Endodermal cell (in vitro differentiated cells): ENCODE data around the gene ZNF883. TPM values are rescaled to one million over a fixed set of nuclear protein-coding genes. Genes with fewer than 3 reads are reported as not detected.
A peak's percentile ranks its signal among the peaks of the same experiment; 100 is the strongest.

ENCODE experiments used
- DNase-seq: peaks from one replicate; pipeline ENCODE4 v3.0.0-alpha.2; 2017
- H3K27ac ChIP-seq: 2 replicates; pipeline ENCODE4 v1.5.1; 2013; ENCODE audit warnings: mild to moderate bottlenecking, low read depth, low read length, moderate library complexity
- H3K27me3 ChIP-seq: 2 replicates; pipeline ENCODE4 v1.6.1; 2013; ENCODE audit warnings: mild to moderate bottlenecking, low read length, moderate library complexity; ENCODE audit not compliant: insufficient read depth, control insufficient read depth, poor library complexity, severe bottlenecking
- H3K36me3 ChIP-seq: 2 replicates; pipeline ENCODE4 v1.7.0; 2013; ENCODE audit warnings: mild to moderate bottlenecking, low read length, moderate library complexity; ENCODE audit not compliant: control insufficient read depth, insufficient read depth
- H3K4me1 ChIP-seq: one replicate; pipeline ENCODE4 v1.7.0; 2013; ENCODE audit warnings: low read length; ENCODE audit not compliant: control insufficient read depth, insufficient read depth
- H3K4me3 ChIP-seq: 2 replicates; pipeline ENCODE4 v1.5.1; 2013; ENCODE audit warnings: mild to moderate bottlenecking, low read length, moderate library complexity
- H3K9ac ChIP-seq: 2 replicates; pipeline ENCODE4 v1.6.1; 2013; ENCODE audit warnings: mild to moderate bottlenecking, low read length, moderate library complexity; ENCODE audit not compliant: poor library complexity, severe bottlenecking; ENCODE audit errors: extremely low read depth
- H3K9me3 ChIP-seq: 2 replicates; pipeline ENCODE4 v1.6.1; 2013; ENCODE audit warnings: mild to moderate bottlenecking, low read length, moderate library complexity; ENCODE audit not compliant: control insufficient read depth
- H3K27ac Mint-ChIP-seq: 2 replicates; pipeline ENCODE4 v1.8.0; 2020; ENCODE audit warnings: mixed read lengths
- H3K27me3 Mint-ChIP-seq: 2 replicates; pipeline ENCODE4 v1.8.0; 2021; ENCODE audit warnings: mild to moderate bottlenecking, mixed read lengths; ENCODE audit not compliant: insufficient read depth
- H3K36me3 Mint-ChIP-seq: 2 replicates; pipeline ENCODE4 v1.8.0; 2020; ENCODE audit warnings: low read depth, mixed read lengths
- H3K4me1 Mint-ChIP-seq: 2 replicates; pipeline ENCODE4 v1.8.0; 2020; ENCODE audit warnings: mixed read lengths
- H3K4me3 Mint-ChIP-seq: 2 replicates; pipeline ENCODE4 v1.8.0; 2020; ENCODE audit warnings: mild to moderate bottlenecking, moderate library complexity, mixed read lengths
- H3K9me3 Mint-ChIP-seq: 2 replicates; pipeline ENCODE4 v1.8.0; 2020; ENCODE audit warnings: mild to moderate bottlenecking, mixed read lengths
- WGBS, 2 experiments: methylation state at CpG; one replicate each; pipeline versions ENCODE4 v1.1.5 to v1.1.7; 2013; ENCODE audit warnings: missing lambda C conversion rate in 2 of 2, mixed read lengths in 1 of 2; ENCODE audit not compliant: insufficient coverage in 1 of 2, insufficient read length in 1 of 2; 5-methylcytosine and 5-hydroxymethylcytosine counted together
- total RNA-seq, 2 donors: library from RNA; stranded (reverse); fragmentation: NEBNext Ultra II Directional in 1 of 2; extraction: Animal tissue kit (Norgen Biotek cat#: 25700) in 1 of 2; gene quantifications; 2 replicates in 1 of 2; 3 replicates in 1 of 2; pipeline ENCODE4 v1.2.1, GENCODE V29; 2021
- TF ChIP-seq, protein P1 (sequence below): fragments of 200-600 bp; sonication (generic); conservative IDR thresholded peaks from 2 replicates; pipeline ENCODE4 v1.5.0; 2021; ENCODE audit warnings: antibody characterized with exemption, mild to moderate bottlenecking

Gene ZNF883
- total RNA-seq, 2 donors from 2014 or later = 13.0 to 16.7 TPM

DNA sequence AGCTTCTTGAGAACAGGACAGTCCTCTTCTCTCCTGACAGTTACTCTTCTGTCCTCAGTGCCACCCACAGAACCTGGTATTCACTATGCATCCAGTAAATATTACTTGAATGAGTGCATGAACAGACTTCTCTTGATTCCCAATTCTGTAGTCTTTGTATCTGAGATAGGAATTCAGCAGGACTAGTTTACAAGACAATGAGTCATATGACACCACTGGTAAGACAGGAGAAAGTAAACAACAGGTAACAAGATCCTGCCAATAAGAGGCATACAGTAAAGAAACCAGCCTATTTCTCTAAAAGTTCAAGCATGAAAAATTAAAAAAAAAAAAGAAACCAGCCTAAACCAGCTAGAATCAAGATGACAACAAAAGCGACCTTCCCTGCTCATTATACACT, 6.2 kb downstream of the ZNF883 start:
- peaks cover 68% of the 10 kb centered on the region for H3K36me3 Mint-ChIP-seq
- H3K4me1 ChIP-seq = no peaks in the 10 kb centered on the region

DNA sequence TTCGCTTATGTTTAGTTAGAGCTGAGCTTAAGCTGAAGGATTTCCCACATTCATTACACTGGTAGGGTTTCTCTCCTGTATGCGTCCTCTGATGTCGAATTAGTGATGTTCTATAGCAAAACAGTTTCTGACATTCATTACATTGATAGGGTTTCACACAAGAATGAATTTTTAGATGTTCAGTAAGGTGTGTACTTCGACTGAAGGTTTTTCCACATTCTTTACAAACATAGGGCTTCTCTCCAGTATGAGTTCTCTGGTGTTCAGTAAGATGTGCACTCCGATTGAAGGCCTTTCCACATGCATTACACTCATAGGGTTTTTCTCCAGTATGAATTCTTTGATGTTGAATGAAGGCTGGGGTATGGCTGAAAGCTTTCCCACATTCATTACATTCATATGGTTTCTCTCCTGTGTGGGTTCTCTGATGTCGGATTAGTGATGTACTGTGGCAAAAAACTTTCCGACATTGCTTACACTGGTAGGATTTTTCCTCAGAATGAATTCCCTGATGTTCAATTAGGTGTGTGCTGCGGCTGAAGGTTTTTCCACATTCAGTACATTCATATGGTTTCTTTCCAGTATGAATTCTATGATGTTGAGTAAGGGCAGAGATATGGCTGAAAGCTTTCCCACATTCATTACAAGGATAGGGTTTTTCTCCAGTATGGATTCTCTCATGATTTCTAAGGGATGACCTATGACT, 14.6 kb downstream of the ZNF883 start:
- no peak overlapping the region for H3K27ac ChIP-seq
- no peaks in the 10 kb centered on the region for H3K4me1 Mint-ChIP-seq
- peaks cover 93% of the 10 kb centered on the region for H3K9me3 ChIP-seq
- H3K27me3 ChIP-seq = no peaks in the 10 kb centered on the region
- peaks cover 57% of the 10 kb centered on the region for H3K36me3 Mint-ChIP-seq
- peaks cover 20% of the 10 kb centered on the region for H3K36me3 ChIP-seq
- H3K9me3 Mint-ChIP-seq = peaks cover 90% of the 10 kb centered on the region
- H3K4me1 ChIP-seq = no peaks in the 10 kb centered on the region
- WGBS, 2 experiments = 91 to 92% methylated on average over 4 to 8 of the region's 8 CpGs
- DNase-seq = no peak
- peaks cover 16% of the 10 kb centered on the region for H3K27me3 Mint-ChIP-seq
- no peak overlapping the region for H3K9ac ChIP-seq
- H3K27ac Mint-ChIP-seq = no peak overlapping the region
- peak overlapping the region; percentile 36 for H3K4me3 ChIP-seq
- H3K4me3 Mint-ChIP-seq = no peak overlapping the region
- TF ChIP-seq, protein P1, sequence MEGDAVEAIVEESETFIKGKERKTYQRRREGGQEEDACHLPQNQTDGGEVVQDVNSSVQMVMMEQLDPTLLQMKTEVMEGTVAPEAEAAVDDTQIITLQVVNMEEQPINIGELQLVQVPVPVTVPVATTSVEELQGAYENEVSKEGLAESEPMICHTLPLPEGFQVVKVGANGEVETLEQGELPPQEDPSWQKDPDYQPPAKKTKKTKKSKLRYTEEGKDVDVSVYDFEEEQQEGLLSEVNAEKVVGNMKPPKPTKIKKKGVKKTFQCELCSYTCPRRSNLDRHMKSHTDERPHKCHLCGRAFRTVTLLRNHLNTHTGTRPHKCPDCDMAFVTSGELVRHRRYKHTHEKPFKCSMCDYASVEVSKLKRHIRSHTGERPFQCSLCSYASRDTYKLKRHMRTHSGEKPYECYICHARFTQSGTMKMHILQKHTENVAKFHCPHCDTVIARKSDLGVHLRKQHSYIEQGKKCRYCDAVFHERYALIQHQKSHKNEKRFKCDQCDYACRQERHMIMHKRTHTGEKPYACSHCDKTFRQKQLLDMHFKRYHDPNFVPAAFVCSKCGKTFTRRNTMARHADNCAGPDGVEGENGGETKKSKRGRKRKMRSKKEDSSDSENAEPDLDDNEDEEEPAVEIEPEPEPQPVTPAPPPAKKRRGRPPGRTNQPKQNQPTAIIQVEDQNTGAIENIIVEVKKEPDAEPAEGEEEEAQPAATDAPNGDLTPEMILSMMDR = no peak

More for the DNA sequence above, 6.2 kb downstream of the ZNF883 start:
- no peak overlapping the region for H3K4me3 Mint-ChIP-seq
- Histone ChIP-seq H3K36me3 (peaks cover 7% of the 10 kb centered on the region), H3K27me3 (no peaks in the 10 kb centered on the region), H3K27ac (no peak overlapping the region), H3K4me3 (no peak overlapping the region), H3K9me3 (peaks cover 50% of the 10 kb centered on the region), H3K9ac (no peak overlapping the region)
- H3K4me1 Mint-ChIP-seq = peaks cover 2% of the 10 kb centered on the region
- TF ChIP-seq, protein P1 = no peak
- peaks cover 63% of the 10 kb centered on the region for H3K9me3 Mint-ChIP-seq
- DNase-seq = no peak
- no peak overlapping the region for H3K27ac Mint-ChIP-seq
- H3K27me3 Mint-ChIP-seq = no peaks in the 10 kb centered on the region
- WGBS, 2 experiments = 53% methylated on average over 1 of the region's 1 CpG; no CpG with 5 or more reads in 1 of the 2 experiments

DNA sequence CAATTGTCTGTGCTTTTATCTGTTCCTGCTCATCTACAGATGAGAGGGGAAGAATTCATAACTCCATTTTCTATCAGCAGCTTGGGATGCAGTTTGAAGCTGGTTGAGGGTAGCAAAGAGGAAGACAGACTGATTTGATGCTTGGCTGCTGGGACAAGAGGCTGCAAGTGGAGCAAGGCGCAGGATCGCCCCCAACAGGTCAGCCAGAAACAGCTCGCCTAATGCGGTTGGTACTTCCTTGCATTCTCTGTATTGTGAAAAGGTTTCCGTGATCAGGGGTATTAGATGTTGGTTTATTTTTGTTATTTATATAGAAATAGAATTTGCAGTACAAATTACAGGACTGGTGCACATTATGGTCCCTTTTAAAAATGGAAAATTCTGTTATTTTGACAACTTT, 40.6 kb downstream of the ZNF883 start:
- WGBS, 2 experiments = 36 to 58% methylated on average over 4 to 5 of the region's 5 CpGs
- TF ChIP-seq, protein P1 = peak; percentile 79
- Histone ChIP-seq H3K27me3 (peaks cover 20% of the 10 kb centered on the region), H3K4me1 (no peaks in the 10 kb centered on the region), H3K9me3 (no peaks in the 10 kb centered on the region), H3K9ac (no peak overlapping the region), H3K36me3 (no peaks in the 10 kb centered on the region), H3K27ac (no peak overlapping the region), H3K4me3 (no peak overlapping the region)
- Mint-ChIP-seq H3K36me3 (no peaks in the 10 kb centered on the region), H3K4me3 (no peak overlapping the region), H3K4me1 (no peaks in the 10 kb centered on the region), H3K27me3 (peaks cover 50% of the 10 kb centered on the region), H3K9me3 (peaks cover 16% of the 10 kb centered on the region), H3K27ac (no peak overlapping the region)
- peak; percentile 78 for DNase-seq
